Ovary (tissue), 9 donors: ENCODE data around the gene CEP104. TPM values are rescaled to one million over a fixed set of nuclear protein-coding genes. Genes with fewer than 3 reads are reported as not detected.

Experiments used
- DNase-seq, 5 donors: peaks; one replicate each; pipeline ENCODE4 v3.0.0-alpha.2; 2019 to 2020
- H3K27ac ChIP-seq, 2 donors: fragments of 200-600 bp; one replicate each; pipeline versions ENCODE4 v1.5.1 to v1.8.0; 2019 to 2022
- H3K27me3 ChIP-seq: fragments of 200-600 bp; one replicate; pipeline ENCODE4 v1.8.0; 2022
- H3K36me3 ChIP-seq: fragments of 200-600 bp; sonication (generic); one replicate; pipeline ENCODE4 v1.5.1; 2019
- H3K4me1 ChIP-seq: one replicate; pipeline ENCODE4 v1.8.1; 2013; ENCODE audit warnings: mild to moderate bottlenecking, moderate library complexity; ENCODE audit not compliant: insufficient read depth
- H3K4me3 ChIP-seq: fragments of 200-600 bp; sonication (generic); one replicate; pipeline ENCODE4 v1.5.1; 2017
- H3K9me3 ChIP-seq, 2 donors: fragments of 200-600 bp in 1 of 2; sonication (generic) in 1 of 2; one replicate each; pipeline versions ENCODE4 v1.5.1 to v1.8.1; 2013 to 2019; ENCODE audit warnings: mild to moderate bottlenecking in 1 of 2, moderate library complexity in 1 of 2
- CTCF ChIP-seq, 3 donors: fragments of 450-650 bp in 2 of 3; fragments of 200-600 bp in 1 of 3; IDR thresholded peaks; one replicate each; pipeline versions ENCODE4 v1.5.1 to v1.8.0; 2016 to 2022; ENCODE audit warnings: antibody characterized with exemption in 3 of 3, mild to moderate bottlenecking in 1 of 3
- EP300 ChIP-seq: sonication (generic); formaldehyde crosslinking; IDR thresholded peaks from one replicate; pipeline ENCODE4 v1.6.1; 2017; ENCODE audit warnings: antibody characterized with exemption
- POLR2A ChIP-seq: fragments of 450-650 bp; IDR thresholded peaks from one replicate; pipeline ENCODE4 v1.6.1; 2017; ENCODE audit warnings: antibody characterized with exemption, mild to moderate bottlenecking, moderate library complexity
- WGBS, 3 donors: extraction: QIAGEN DNeasy Blood & Tissue Kit in 1 of 3; methylation state at CpG; one replicate each; pipeline versions ENCODE4 v1.1.5 to v1.1.7; 2013 to 2017; 5-methylcytosine and 5-hydroxymethylcytosine counted together
- intact Hi-C, 4 donors: fragments of 100-400 bp; cut with DNase I; formaldehyde crosslinking; loops; one replicate each; pipeline versions ENCODE4 v1.11.0 to v1.15.1; 2022 to 2023
- polyA plus RNA-seq, 2 donors: library from polyadenylated mRNA; stranded (reverse); fragments of 200-250 nt in 1 of 2; fragments of 350-450 nt in 1 of 2; fragmentation: Illumina TruSeq in 1 of 2; extraction: RNeasy Lipid Tissue Mini Kit (QIAGEN cat#74804) in 1 of 2; gene quantifications; one replicate each; pipeline ENCODE4 v1.2.3, GENCODE V29; 2013 to 2014
- total RNA-seq, 7 donors: library from RNA; depleted of rRNA in 2 of 7; stranded (reverse); fragments of >200 nt in 2 of 7; fragmentation: NEBNext Ultra II Directional in 3 of 7; extraction: Animal tissue kit (Norgen Biotek cat#: 25700) in 3 of 7; gene quantifications; one replicate each; pipeline versions ENCODE4 v1.1.0 to v1.2.4, GENCODE V29; 2016 to 2023
- donor health status: DM: no; HTN: no; CAD: no; lungs with moderate emphysema.
- donor health status: DM: no; HTN: no; CAD: no.
- donor health status: Bipolar disorder and iron deficiency.
- donor health status: DM: yes; HTN: yes; CAD: no.
- donor health status: DM: no; HTN: no; CAD: no.
- donor health status: DM: yes; HTN: yes; CAD: no.

Gene CEP104
- total and polyA plus RNA-seq, 9 donors: 7.9 to 40.7 (median 37.6) TPM

GRCh38 chr1:3774946-3775489, 82.0 kb downstream of the CEP104 start:
- Histone ChIP-seq H3K4me1 (peaks cover 15% of the 10 kb centered on the region), H3K36me3 (no peaks in the 10 kb centered on the region), H3K27me3 (no peaks in the 10 kb centered on the region), H3K4me3 (no peak overlapping the region), H3K27ac (peak overlapping the region in 1 of 2 donors; percentile 76), H3K9me3 (no peaks in the 10 kb centered on the region)
- WGBS, 3 donors: 9 to 22% (median 22%) methylated on average over 11 to 17 of the region's 17 CpGs
- intact Hi-C loops: no loop called here
- no peak for TF ChIP-seq CTCF (IDR thresholded peaks at IDR 0.05)
- DNase-seq: peak in 2 of 5 donors; percentile 43 to 64

DNA sequence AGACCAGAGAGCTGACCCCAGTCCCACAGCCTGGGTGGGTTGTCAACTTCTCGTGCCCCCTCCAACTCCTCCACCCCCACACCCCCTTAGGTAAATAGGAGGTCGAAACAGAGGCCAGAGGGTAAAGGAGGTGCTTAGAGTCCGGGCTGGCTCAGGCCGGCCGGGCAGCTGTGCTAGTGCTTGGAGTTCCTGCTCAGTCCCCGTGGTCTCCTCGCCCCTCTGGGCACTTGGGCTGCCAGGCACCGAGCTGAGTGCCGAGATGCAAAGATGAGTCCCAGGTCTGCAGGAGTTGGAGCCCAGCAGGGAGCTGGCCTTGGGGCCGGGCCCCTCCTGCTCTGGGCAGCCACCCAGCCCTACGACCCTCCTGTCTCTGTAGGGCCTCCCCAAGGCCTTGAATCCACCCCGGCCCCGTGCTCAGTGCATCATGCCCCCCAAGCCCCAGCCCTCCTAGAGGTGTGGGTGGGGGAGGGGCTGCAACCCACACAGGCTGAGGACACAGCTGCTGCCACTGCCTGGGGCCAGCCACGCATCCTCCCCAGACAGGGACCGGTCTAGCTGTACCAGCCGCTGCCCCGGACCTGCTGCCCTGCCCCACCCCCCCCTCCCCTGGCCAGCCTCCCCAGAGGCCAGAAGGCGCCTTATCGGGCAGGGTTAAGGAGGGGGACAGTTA, 82.6 kb downstream of the CEP104 start:
- Histone ChIP-seq H3K27me3 (no peaks in the 10 kb centered on the region), H3K4me3 (no peak overlapping the region), H3K9me3 (no peaks in the 10 kb centered on the region), H3K27ac (peak overlapping the region in 1 of 2 donors; percentile 76), H3K4me1 (peaks cover 17% of the 10 kb centered on the region), H3K36me3 (no peaks in the 10 kb centered on the region)
- DNase-seq: peak in 3 of 5 donors; percentile 47 to 61 (median 56)
- TF ChIP-seq POLR2A: no peak
- WGBS, 3 donors: 43 to 62% (median 50%) methylated on average over 18 to 19 of the region's 19 CpGs
- intact Hi-C loops: no loop called here

GRCh38 chr1:3773572-3774275, 83.3 kb downstream of the CEP104 start:
- Histone ChIP-seq H3K27me3 (no peaks in the 10 kb centered on the region), H3K4me1 (peaks cover 17% of the 10 kb centered on the region), H3K4me3 (no peak overlapping the region), H3K36me3 (no peaks in the 10 kb centered on the region), H3K9me3 (no peaks in the 10 kb centered on the region), H3K27ac (peak overlapping the region in 1 of 2 donors; percentile 76)
- TF ChIP-seq EP300 (no peak), POLR2A (no peak), CTCF (IDR thresholded peaks at IDR 0.05) (no peak)
- intact Hi-C loops: no loop called here
- 71 to 79% (median 76%) methylated on average over 16 of the region's 16 CpGs for WGBS, 3 donors
- peak in 2 of 5 donors; percentile 44 to 48 for DNase-seq

GRCh38 chr1:3772715-3773571, 84.1 kb downstream of the CEP104 start, which contains the start of gene SMIM1:
Gene SMIM1 (plus strand): TSS chr1:3772749. CDS start chr1:3775374, 2,625 bp downstream.
- no peaks in the 10 kb centered on the region for H3K27me3 ChIP-seq
- TF ChIP-seq EP300: no peak
- H3K9me3 ChIP-seq: no peaks in the 10 kb centered on the region
- H3K27ac ChIP-seq: peak within 1 kb of the TSS; percentile 70 to 90
- peaks cover 17% of the 10 kb centered on the region for H3K4me1 ChIP-seq
- DNase-seq: peak in 3 of 5 donors; percentile 39 to 54 (median 44)
- 23 to 37% (median 26%) methylated on average over 34 to 55 of the region's 55 CpGs for WGBS, 3 donors
- peak within 1 kb of the TSS; percentile 64 for H3K4me3 ChIP-seq
- H3K36me3 ChIP-seq: no peaks in the 10 kb centered on the region
- intact Hi-C loops: no loop called here
